ENCODE data around the gene CYSTM1. TPM values are rescaled to one million over a fixed set of nuclear protein-coding genes. Genes with fewer than 3 reads are reported as not detected.
"Not testable (repeated sequence)": the region's sequence is repeated elsewhere in the genome, so short reads cannot be mapped to it uniquely, and the experiment has no call there.

The CYSTM1 gene
- total RNA-seq, 1 donor from 2014 or later = 11.4 TPM

DNA sequence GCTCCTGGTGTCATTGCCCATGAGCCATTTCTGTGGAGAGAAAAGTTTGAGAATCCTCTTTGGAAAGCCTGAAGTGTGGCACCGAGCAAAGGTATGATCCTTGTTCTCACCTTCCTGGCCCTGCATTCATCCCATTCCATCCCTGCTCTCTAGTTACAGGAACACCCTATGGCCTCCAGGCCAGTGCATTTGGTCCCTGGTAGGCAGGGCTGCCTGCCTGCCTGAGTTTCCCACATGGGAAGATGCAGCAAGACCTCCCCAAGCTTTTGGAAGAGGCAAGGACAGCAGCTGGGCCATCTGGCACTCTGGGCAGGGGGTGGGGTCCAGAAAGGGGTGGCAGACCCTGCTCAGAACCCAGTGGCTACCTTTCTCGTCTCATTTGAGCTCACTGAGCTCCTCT, 24.8 kb upstream of the CYSTM1 start:
- no peak overlapping the region for H3K27ac Mint-ChIP-seq
- TF ChIP-seq CTCF (IDR thresholded peaks at IDR 0.05; ENCODE audit: unreplicated experiment) = no peak
- DNase-seq (ENCODE audit: low spot score in 2 of 2, unreplicated experiment in 2 of 2) = no peak
- no peaks in the 10 kb centered on the region for H3K36me3 Mint-ChIP-seq
- H3K27me3 Mint-ChIP-seq (ENCODE audit: low read depth) = peaks cover 44% of the 10 kb centered on the region
- no peak overlapping the region for H3K4me3 Mint-ChIP-seq
- H3K4me1 Mint-ChIP-seq = peaks cover 29% of the 10 kb centered on the region
- no peaks in the 10 kb centered on the region for H3K9me3 Mint-ChIP-seq

- Mint-ChIP-seq H3K36me3 (no peaks in the 10 kb centered on the region), H3K9me3 (no peaks in the 10 kb centered on the region), H3K27me3 (ENCODE audit: low read depth) (peaks cover 34% of the 10 kb centered on the region), H3K4me3 (peak overlapping the region; percentile 1), H3K4me1 (peaks cover 24% of the 10 kb centered on the region), H3K27ac (peak overlapping the region; percentile 17)
- no peak for DNase-seq (ENCODE audit: low spot score in 2 of 2, unreplicated experiment in 2 of 2)
- TF ChIP-seq CTCF (IDR thresholded peaks at IDR 0.05; ENCODE audit: unreplicated experiment) = no peak
These were observed 23.6 kb upstream of the CYSTM1 start for GRCh38 chr5:140151144-140152021.

DNA sequence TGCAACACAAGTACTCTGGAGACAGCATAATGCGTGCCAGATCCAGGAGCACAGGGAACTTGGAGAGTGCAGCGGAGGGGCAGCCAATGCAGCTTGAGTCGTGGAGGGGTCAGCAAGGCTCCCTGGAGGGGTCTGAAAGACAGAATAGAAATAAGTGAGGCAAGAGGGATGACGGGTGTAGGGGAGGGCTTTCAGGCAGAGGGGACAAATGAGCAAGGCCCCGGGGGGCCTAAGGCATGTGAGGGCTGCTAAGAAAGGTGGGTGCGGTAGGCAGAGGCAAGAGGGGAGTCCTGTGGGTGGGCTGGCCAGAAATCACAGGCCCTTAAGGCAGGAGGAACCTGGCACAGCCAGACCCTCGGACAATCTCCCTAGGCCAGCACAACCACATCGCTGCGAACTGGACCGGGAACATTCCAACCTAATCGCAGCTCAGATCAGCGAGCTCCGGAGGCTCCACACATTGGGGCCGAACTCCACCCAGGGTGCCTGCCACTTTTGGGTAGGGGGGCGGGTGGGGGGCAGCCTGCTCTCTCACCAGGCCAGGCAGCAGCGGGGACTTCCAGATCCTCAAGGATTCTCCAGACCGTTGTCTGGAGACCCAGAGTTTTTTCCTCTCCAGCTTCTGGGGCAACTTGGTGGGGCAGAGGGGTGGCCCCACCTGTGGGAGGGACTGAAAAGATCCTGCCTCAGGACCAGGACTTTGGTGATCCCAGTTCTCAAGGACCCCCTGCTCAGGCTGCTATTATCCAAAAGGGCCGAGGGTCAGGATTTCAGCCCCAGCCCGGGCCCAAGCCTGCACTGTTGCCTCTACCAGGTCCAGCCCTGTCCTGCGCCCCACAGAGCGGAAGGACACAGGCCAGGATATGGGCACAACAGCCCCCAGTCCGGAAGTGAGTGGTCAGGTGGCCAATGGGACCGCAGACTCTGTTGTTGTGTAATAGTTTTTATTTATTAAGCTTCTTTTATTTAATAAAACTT, 22.7 kb upstream of the CYSTM1 start:
- no peaks in the 10 kb centered on the region for H3K9me3 Mint-ChIP-seq
- peak overlapping the region; percentile 1 for H3K4me3 Mint-ChIP-seq
- peak overlapping the region; percentile 17 for H3K27ac Mint-ChIP-seq
- peaks cover 24% of the 10 kb centered on the region for H3K27me3 Mint-ChIP-seq (ENCODE audit: low read depth)
- no peak for TF ChIP-seq CTCF (IDR thresholded peaks at IDR 0.05; ENCODE audit: unreplicated experiment)
- H3K4me1 Mint-ChIP-seq = peaks cover 25% of the 10 kb centered on the region
- DNase-seq (ENCODE audit: low spot score in 2 of 2, unreplicated experiment in 2 of 2) = peak in 1 of 2 experiments; percentile 51
- H3K36me3 Mint-ChIP-seq = no peaks in the 10 kb centered on the region

GRCh38 chr5:140153255-140153654, 21.7 kb upstream of the CYSTM1 start:
- DNase-seq (ENCODE audit: low spot score in 2 of 2, unreplicated experiment in 2 of 2) = no peak
- H3K36me3 Mint-ChIP-seq = no peaks in the 10 kb centered on the region
- peaks cover 25% of the 10 kb centered on the region for H3K4me1 Mint-ChIP-seq
- no peaks in the 10 kb centered on the region for H3K9me3 Mint-ChIP-seq
- TF ChIP-seq CTCF (IDR thresholded peaks at IDR 0.05; ENCODE audit: unreplicated experiment) = no peak
- H3K27me3 Mint-ChIP-seq (ENCODE audit: low read depth) = peaks cover 15% of the 10 kb centered on the region
- H3K4me3 Mint-ChIP-seq = no peak overlapping the region
- peak overlapping the region; percentile 22 for H3K27ac Mint-ChIP-seq

DNA sequence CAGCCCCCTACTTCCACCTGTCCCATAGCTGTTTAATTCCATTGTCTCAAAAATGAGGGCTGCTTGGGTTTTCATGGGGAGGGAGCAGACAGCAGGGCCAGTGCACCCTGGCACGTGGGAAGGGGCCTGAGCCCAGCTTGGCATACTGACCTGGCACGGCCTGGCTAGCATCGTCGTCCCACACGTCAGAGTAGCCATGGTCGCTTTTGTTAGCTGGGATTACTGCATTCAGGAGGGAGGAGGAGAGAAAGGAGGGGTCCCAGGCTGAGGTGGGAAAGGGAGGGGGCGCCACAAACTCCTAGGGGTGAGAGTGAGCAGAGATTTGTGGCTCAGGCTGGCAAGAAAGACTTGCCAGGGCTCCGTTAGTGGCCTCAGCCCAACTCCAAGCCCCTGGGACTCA, 21.1 kb upstream of the CYSTM1 start:
- Mint-ChIP-seq H3K27me3 (ENCODE audit: low read depth) (peaks cover 12% of the 10 kb centered on the region), H3K9me3 (no peaks in the 10 kb centered on the region), H3K4me1 (peaks cover 25% of the 10 kb centered on the region), H3K36me3 (no peaks in the 10 kb centered on the region), H3K27ac (no peak overlapping the region), H3K4me3 (no peak overlapping the region)
- DNase-seq (ENCODE audit: low spot score in 2 of 2, unreplicated experiment in 2 of 2) = no peak
- TF ChIP-seq CTCF (IDR thresholded peaks at IDR 0.05; ENCODE audit: unreplicated experiment) = no peak

DNA sequence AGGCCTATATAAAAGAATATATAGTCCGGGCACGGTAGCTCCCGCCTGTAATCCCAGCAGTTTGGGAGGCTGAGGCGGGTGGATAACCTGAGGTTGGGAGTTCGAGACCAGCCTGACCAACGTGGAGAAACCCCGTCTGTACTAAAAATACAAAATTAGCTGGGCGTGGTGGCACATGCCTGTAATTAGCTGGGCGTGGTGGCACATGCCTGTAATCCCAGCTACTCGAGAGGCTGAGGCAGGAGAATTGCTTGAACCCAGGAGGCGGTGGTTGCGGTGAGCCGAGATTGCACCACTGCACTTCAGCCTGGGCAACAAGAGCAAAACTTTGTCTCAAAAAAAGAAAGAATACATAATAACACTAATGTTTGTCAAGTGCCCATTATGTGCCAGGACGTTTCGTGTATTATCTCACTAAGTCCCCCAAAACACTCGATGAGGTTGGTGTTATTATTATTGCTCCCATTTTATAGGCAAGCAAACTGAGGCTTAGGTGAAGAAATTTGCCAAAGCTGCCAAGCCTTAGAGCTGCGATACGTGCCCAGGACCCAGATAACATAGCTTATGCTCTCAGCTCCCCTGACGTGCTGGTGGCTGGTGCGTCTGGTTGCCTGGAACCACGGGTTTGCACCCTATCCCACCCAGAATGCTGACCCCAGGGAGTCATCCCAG, 20.1 kb upstream of the CYSTM1 start:
- not testable (repeated sequence) for H3K27ac Mint-ChIP-seq; H3K9me3 Mint-ChIP-seq; DNase-seq (ENCODE audit: low spot score in 2 of 2, unreplicated experiment in 2 of 2); H3K27me3 Mint-ChIP-seq (ENCODE audit: low read depth); H3K36me3 Mint-ChIP-seq; H3K4me3 Mint-ChIP-seq
- H3K4me1 Mint-ChIP-seq = peaks cover 25% of the 10 kb centered on the region

All from mesothelial cell of epicardium (in vitro differentiated cells).